MCF 10A (cell line): ENCODE measurements around the gene SPI1. TPM values are rescaled to one million over a fixed set of nuclear protein-coding genes. Genes with fewer than 3 reads are reported as not detected.

Experiments used
- BruUV-seq: library from RNA; stranded (reverse); fragments of 400-500 nt; replicated peaks from 2 replicates; lab custom pipeline; 2021; lab: Mats Ljungman, UMichigan
- CTCF ChIA-PET: fragments of 300-600 bp; sonication (Branson Sonifier 250); formaldehyde crosslinking; extraction: SDS; loops from one replicate; lab custom pipeline; 2021; ENCODE audit warnings: antibody characterized with exemption, inconsistent platforms; lab: Yijun Ruan, JAX
- POLR2A ChIA-PET: fragments of 300-600, 350-650 bp; sonication (Branson Sonifier 250); formaldehyde crosslinking; extraction: SDS; loops from one replicate; lab custom pipeline; 2020; ENCODE audit warnings: antibody characterized with exemption, inconsistent platforms; lab: Yijun Ruan, JAX
- DNase-seq: peaks from one replicate; pipeline ENCODE4 v3.0.0-alpha.2; 2018; ENCODE audit not compliant: unreplicated experiment
- H3K27ac Mint-ChIP-seq: one replicate; pipeline ENCODE4 v1.8.0; 2022; ENCODE audit warnings: mild to moderate bottlenecking, low read depth, mixed read lengths; ENCODE audit not compliant: unreplicated experiment
- H3K27me3 Mint-ChIP-seq: one replicate; pipeline ENCODE4 v1.8.0; 2022; ENCODE audit warnings: mixed read lengths; ENCODE audit not compliant: insufficient read depth, unreplicated experiment
- H3K36me3 Mint-ChIP-seq: one replicate; pipeline ENCODE4 v1.8.0; 2022; ENCODE audit warnings: mild to moderate bottlenecking, moderate library complexity, mixed read lengths; ENCODE audit not compliant: insufficient read depth, unreplicated experiment
- H3K4me1 Mint-ChIP-seq: one replicate; pipeline ENCODE4 v1.8.0; 2022; ENCODE audit warnings: mixed read lengths; ENCODE audit not compliant: insufficient read depth, unreplicated experiment
- H3K4me3 Mint-ChIP-seq: one replicate; pipeline ENCODE4 v1.8.0; 2022; ENCODE audit warnings: mild to moderate bottlenecking, moderate library complexity, mixed read lengths; ENCODE audit not compliant: unreplicated experiment
- H3K9me3 Mint-ChIP-seq: one replicate; pipeline ENCODE4 v1.8.0; 2022; ENCODE audit warnings: mixed read lengths; ENCODE audit not compliant: unreplicated experiment
- intact Hi-C: fragments of 100-400 bp; cut with micrococcal nuclease; formaldehyde crosslinking; loops from 2 replicates; pipeline ENCODE4 v1.14.1; 2022
- total RNA-seq: library from RNA; stranded (reverse); gene quantifications from 2 replicates; pipeline ENCODE4 v1.2.3, GENCODE V29; 2022
- TF ChIP-seq, protein P1 (sequence below): fragments of 200-600 bp; IDR thresholded peaks from one replicate; pipeline ENCODE4 v1.8.0; 2022; ENCODE audit warnings: antibody characterized with exemption, mild to moderate bottlenecking; ENCODE audit not compliant: unreplicated experiment

SPI1 gene
- total RNA-seq, 1 experiment from 2014 or later = not detected

DNA sequence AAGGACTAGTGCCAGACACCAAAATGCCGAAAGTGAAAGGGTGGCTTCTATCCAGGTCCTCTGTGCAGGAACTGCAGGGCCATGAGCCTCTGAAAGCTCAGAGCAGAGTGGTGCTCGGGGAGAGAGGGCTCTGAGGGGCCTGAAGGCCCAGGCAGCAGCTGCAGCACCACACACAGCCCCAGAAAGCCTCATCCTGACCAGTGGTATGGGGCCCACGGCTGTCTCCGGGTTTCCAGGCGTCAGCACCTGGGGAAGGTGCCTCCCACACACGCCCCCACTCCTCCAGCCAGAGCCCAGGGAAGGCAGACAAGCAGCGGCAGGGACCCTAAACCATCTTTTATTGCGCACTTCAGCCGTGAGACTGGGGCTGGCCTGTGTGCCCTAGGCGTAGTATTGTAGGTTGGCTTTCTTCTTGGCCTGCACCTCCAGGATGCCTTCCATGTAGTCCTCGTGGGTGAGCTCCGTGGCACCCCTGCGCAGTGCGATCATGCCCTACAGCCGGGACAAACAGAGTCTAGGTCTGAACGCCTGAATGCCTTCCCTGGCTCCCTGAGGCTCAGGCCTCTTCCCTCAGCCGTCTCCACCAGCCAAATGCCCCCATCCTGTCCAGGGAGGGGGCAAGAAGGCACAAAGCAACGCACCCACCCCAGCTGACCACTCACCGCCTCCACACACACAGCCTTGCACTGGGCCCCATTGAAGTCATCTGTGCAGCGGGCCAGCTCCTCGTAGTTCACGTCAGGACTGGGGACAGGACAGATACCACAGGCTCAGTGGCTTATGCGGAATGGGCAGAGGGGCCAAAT, 40.3 kb upstream of the SPI1 start:
- H3K27ac Mint-ChIP-seq = no peak overlapping the region
- ChIA-PET CTCF (no interaction called here), POLR2A (interaction anchor here (1.3 to 1.5 kb wide), 2 partner anchors 8 to 9 kb away, joined by 5 to 7 read pairs; partner anchors contain the start of gene PSMC3)
- intact Hi-C loops = no loop called here
- peaks cover 16% of the 10 kb centered on the region for H3K4me1 Mint-ChIP-seq
- no TSS peak for BruUV-seq
- H3K9me3 Mint-ChIP-seq = no peaks in the 10 kb centered on the region
- peaks cover 77% of the 10 kb centered on the region for H3K36me3 Mint-ChIP-seq
- DNase-seq = no peak
- H3K27me3 Mint-ChIP-seq = no peaks in the 10 kb centered on the region
- H3K4me3 Mint-ChIP-seq = no peak overlapping the region
- TF ChIP-seq, protein P1, sequence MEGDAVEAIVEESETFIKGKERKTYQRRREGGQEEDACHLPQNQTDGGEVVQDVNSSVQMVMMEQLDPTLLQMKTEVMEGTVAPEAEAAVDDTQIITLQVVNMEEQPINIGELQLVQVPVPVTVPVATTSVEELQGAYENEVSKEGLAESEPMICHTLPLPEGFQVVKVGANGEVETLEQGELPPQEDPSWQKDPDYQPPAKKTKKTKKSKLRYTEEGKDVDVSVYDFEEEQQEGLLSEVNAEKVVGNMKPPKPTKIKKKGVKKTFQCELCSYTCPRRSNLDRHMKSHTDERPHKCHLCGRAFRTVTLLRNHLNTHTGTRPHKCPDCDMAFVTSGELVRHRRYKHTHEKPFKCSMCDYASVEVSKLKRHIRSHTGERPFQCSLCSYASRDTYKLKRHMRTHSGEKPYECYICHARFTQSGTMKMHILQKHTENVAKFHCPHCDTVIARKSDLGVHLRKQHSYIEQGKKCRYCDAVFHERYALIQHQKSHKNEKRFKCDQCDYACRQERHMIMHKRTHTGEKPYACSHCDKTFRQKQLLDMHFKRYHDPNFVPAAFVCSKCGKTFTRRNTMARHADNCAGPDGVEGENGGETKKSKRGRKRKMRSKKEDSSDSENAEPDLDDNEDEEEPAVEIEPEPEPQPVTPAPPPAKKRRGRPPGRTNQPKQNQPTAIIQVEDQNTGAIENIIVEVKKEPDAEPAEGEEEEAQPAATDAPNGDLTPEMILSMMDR = no peak

GRCh38 chr11:47417712-47418111, 39.4 kb upstream of the SPI1 start:
- peak overlapping the region; percentile 61 for H3K27ac Mint-ChIP-seq

DNA sequence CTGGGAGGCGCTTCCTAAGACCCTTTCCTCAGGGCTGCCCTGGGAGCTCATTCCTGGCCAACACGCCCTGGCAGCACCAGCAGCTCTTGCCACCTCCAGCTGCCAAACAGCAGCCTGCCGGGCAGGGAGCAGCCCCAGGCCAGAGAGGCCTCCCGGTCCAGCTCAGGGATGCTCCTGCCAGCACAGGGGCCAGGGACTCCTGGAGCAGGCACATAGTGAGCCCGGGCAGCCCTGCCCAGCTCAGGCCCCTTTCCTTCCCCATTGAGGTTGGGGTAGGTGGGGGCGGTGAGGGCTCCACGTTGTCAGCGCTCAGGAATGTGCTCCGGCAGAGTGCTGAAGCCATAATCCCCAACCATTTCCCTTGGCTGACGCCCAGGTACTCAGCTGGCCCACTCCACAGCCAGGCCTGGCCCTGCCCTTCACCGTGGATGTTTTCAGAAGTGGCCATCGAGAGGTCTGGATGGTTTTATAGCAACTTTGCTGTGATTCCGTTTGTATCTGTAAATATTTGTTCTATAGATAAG, 37.7 kb upstream of the SPI1 start:
- peaks cover 75% of the 10 kb centered on the region for H3K36me3 Mint-ChIP-seq
- CTCF ChIA-PET = interaction anchor here (0.6 to 0.7 kb wide), 5 partner anchors 9 to 213 kb away, joined by 3 to 5 read pairs (median 3); no protein-coding TSS in a partner anchor

More at GRCh38 chr11:47417712-47418111, 39.4 kb upstream of the SPI1 start:
- H3K4me1 Mint-ChIP-seq = peaks cover 21% of the 10 kb centered on the region
- no peaks in the 10 kb centered on the region for H3K27me3 Mint-ChIP-seq
- CTCF ChIA-PET = interaction anchor here (1.3 kb wide), 1 partner anchor 44 kb away, joined by 5 read pairs; no protein-coding TSS in a partner anchor
- no peak for DNase-seq
- H3K4me3 Mint-ChIP-seq = no peak overlapping the region
- BruUV-seq = no TSS peak
- H3K36me3 Mint-ChIP-seq = peaks cover 75% of the 10 kb centered on the region
- intact Hi-C loops = no loop called here
- TF ChIP-seq, protein P1 = no peak
- POLR2A ChIA-PET = interaction anchor here (1.3 kb wide), 2 partner anchors 9 kb away, joined by 3 to 7 read pairs; partner anchors contain the start of genes PSMC3 and SLC39A13
- no peaks in the 10 kb centered on the region for H3K9me3 Mint-ChIP-seq

More for the DNA sequence above, 37.7 kb upstream of the SPI1 start:
- peak overlapping the region; percentile 73 for H3K27ac Mint-ChIP-seq
- no peaks in the 10 kb centered on the region for H3K9me3 Mint-ChIP-seq
- TF ChIP-seq, protein P1 = no peak
- TSS peak; percentile 7 for BruUV-seq
- POLR2A ChIA-PET = interaction anchor here (0.7 to 2.3 kb wide), 6 partner anchors 10 to 352 kb away, joined by 3 to 24 read pairs (median 3); partner anchors contain the start of gene PSMC3
- no peaks in the 10 kb centered on the region for H3K27me3 Mint-ChIP-seq
- peak; percentile 92 for DNase-seq
- intact Hi-C loops = no loop called here
- peaks cover 21% of the 10 kb centered on the region for H3K4me1 Mint-ChIP-seq
- peak overlapping the region; percentile 23 for H3K4me3 Mint-ChIP-seq
